Vein endothelial cell (primary cell): ENCODE data around the gene ZPLD1. TPM values are rescaled to one million over a fixed set of nuclear protein-coding genes. Genes with fewer than 3 reads are reported as not detected.

ENCODE experiments used
- total RNA-seq: library from RNA; depleted of rRNA; stranded (reverse); fragments of >200 nt; gene quantifications from 2 replicates; pipeline ENCODE4 v1.2.3, GENCODE V29; 2012

Gene ZPLD1
- total RNA-seq, result under 0.01 TPM in 1 of 2 replicates, not detected in the other

DNA sequence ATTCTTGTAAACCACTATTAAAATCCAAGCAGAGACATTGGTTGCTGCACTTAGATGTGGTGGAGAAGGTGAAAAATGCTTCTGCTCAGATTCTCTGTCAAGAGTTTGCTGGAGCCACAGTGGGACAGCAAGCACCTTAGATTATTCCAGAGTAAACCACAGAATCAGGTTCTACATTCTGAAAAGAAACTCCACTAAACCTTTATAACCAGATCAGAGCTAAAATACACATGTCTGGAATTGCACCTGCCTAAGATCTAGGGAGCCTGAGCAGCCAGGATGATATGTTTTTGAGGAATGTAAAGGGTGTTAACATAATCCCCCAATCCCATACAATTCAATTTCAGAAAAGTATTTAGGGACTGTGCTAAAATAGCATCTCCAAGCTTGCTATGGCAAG lies at the start of gene ZPLD1:
Gene ZPLD1, plus strand, starts transcription at position 301 of the 400 bp plus-strand sequence. CDS start 3,473 bp downstream, outside the sequence.

